Stomach (tissue), 9 donors: ENCODE measurements around the gene STIM2. TPM values are rescaled to one million over a fixed set of nuclear protein-coding genes. Genes with fewer than 3 reads are reported as not detected.

Source experiments
- DNase-seq, 2 donors: peaks; one replicate each; pipeline versions ENCODE4 v3.0.0 to v3.0.0-alpha.2; 2013 to 2019
- H3K27ac ChIP-seq, 5 donors: fragments of 200-600 bp in 4 of 5; sonication (generic) in 4 of 5; one replicate each; pipeline ENCODE4 v1.5.1; 2013 to 2019; ENCODE audit warnings: mild to moderate bottlenecking in 1 of 5, moderate library complexity in 1 of 5
- H3K27me3 ChIP-seq, 3 donors: fragments of 200-600 bp; sonication (generic); one replicate each; pipeline ENCODE4 v1.5.1; 2017 to 2019; ENCODE audit warnings: mixed run types in 1 of 3
- H3K36me3 ChIP-seq, 4 donors: fragments of 200-600 bp; sonication (generic); 1 replicate in 3 of 4; 2 replicates in 1 of 4; pipeline ENCODE4 v1.5.1; 2016 to 2019
- H3K4me1 ChIP-seq, 4 donors: fragments of 200-600 bp; sonication (generic); one replicate each; pipeline ENCODE4 v1.5.1; 2016 to 2019
- H3K4me3 ChIP-seq, 4 donors: fragments of 200-600 bp; sonication (generic) in 3 of 4; one replicate each; pipeline ENCODE4 v1.5.1; 2016 to 2019; ENCODE audit warnings: mild to moderate bottlenecking in 1 of 4
- H3K9me3 ChIP-seq, 4 donors: fragments of 200-600 bp; sonication (generic); one replicate each; pipeline ENCODE4 v1.5.1; 2016 to 2019
- CTCF ChIP-seq, 7 experiments: fragments of 450-650 bp in 4 of 7; fragments of 200-600 bp in 3 of 7; sonication (generic) in 3 of 7; IDR thresholded peaks; one replicate each; pipeline ENCODE4 v1.5.1; 2016 to 2019; ENCODE audit warnings: antibody characterized with exemption in 7 of 7, control low read depth in 2 of 7, mild to moderate bottlenecking in 1 of 7
- EP300 ChIP-seq: sonication (generic); formaldehyde crosslinking; IDR thresholded peaks from one replicate; pipeline ENCODE4 v1.6.1; 2017; ENCODE audit warnings: antibody characterized with exemption
- POLR2A ChIP-seq, 4 donors: fragments of 450-650 bp; IDR thresholded peaks; one replicate each; pipeline ENCODE4 v1.6.1; 2016; ENCODE audit warnings: antibody characterized with exemption in 4 of 4, control low read depth in 2 of 4, mild to moderate bottlenecking in 1 of 4, moderate library complexity in 1 of 4
- POLR2AphosphoS5 ChIP-seq, 3 donors: sonication (generic); formaldehyde crosslinking; IDR thresholded peaks; one replicate each; pipeline ENCODE4 v1.6.1; 2016; ENCODE audit warnings: antibody characterized with exemption in 3 of 3
- WGBS, 5 donors: extraction: QIAGEN DNeasy Blood & Tissue Kit in 3 of 5; methylation state at CpG; one replicate each; pipeline versions ENCODE4 v1.1.5 to v1.1.7; 2013 to 2018; 5-methylcytosine and 5-hydroxymethylcytosine counted together
- intact Hi-C: fragments of 100-400 bp; cut with DNase I; formaldehyde crosslinking; loops from one replicate; pipeline ENCODE4 v1.15.1; 2023; ENCODE audit warnings: low total_unique reads
- polyA plus RNA-seq, 3 donors: library from polyadenylated mRNA; stranded (reverse); fragments of 200-250 nt; gene quantifications; one replicate each; pipeline ENCODE4 v1.2.3, GENCODE V29; 2013
- total RNA-seq, 5 donors: library from RNA; depleted of rRNA; stranded (reverse); fragments of >200 nt; gene quantifications; one replicate each; pipeline versions ENCODE4 v1.1.0 to v1.2.3, GENCODE V29; 2014 to 2016
- donor health status: healthy with polysubstance abuse.
- donor health status: Bipolar disorder and iron deficiency.
- donor health status: healthy.

The STIM2 gene
- total and polyA plus RNA-seq, 8 donors: 4.4 to 32.7 (median 21.7) TPM

GRCh38 chr4:26984896-26985295 is 124.3 kb downstream of the STIM2 start:
- intact Hi-C loops: no loop called here
- 83 to 90% (median 87%) methylated on average over 3 of the region's 3 CpGs for WGBS, 5 donors
- H3K27ac ChIP-seq: no peak overlapping the region
- H3K27me3 ChIP-seq: no peaks in the 10 kb centered on the region
- H3K4me1 ChIP-seq: peaks cover 0 to 24% (median 14%) of the 10 kb centered on the region in 4 donors
- TF ChIP-seq EP300 (no peak), POLR2AphosphoS5 (IDR thresholded peaks at IDR 0.05) (no peak), CTCF (IDR thresholded peaks at IDR 0.05) (no peak), POLR2A (IDR thresholded peaks at IDR 0.05) (no peak)
- no peak for DNase-seq
- no peaks in the 10 kb centered on the region for H3K36me3 ChIP-seq
- H3K9me3 ChIP-seq: no peaks in the 10 kb centered on the region
- H3K4me3 ChIP-seq: no peak overlapping the region

- peak in 1 of 2 donors; percentile 32 for DNase-seq
- no peak for TF ChIP-seq CTCF (IDR thresholded peaks at IDR 0.05)
- no peak for TF ChIP-seq POLR2A (IDR thresholded peaks at IDR 0.05)
- no peak for TF ChIP-seq EP300
- no peak for TF ChIP-seq POLR2AphosphoS5 (IDR thresholded peaks at IDR 0.05)
- intact Hi-C loops: no loop called here
- Histone ChIP-seq H3K27ac (no peak overlapping the region), H3K4me3 (no peak overlapping the region), H3K36me3 (no peaks in the 10 kb centered on the region), H3K27me3 (no peaks in the 10 kb centered on the region), H3K4me1 (peaks cover 0 to 24% (median 14%) of the 10 kb centered on the region in 4 donors), H3K9me3 (no peaks in the 10 kb centered on the region)
- WGBS, 5 donors: 27 to 51% (median 38%) methylated on average over 3 of the region's 3 CpGs
Measured at GRCh38 chr4:26985873-26986272, 125.2 kb downstream of the STIM2 start.

- Histone ChIP-seq H3K9me3 (no peaks in the 10 kb centered on the region), H3K4me3 (no peak overlapping the region), H3K27me3 (no peaks in the 10 kb centered on the region), H3K27ac (no peak overlapping the region), H3K36me3 (no peaks in the 10 kb centered on the region), H3K4me1 (peaks cover 0 to 26% (median 14%) of the 10 kb centered on the region in 4 donors)
- no peak for TF ChIP-seq POLR2AphosphoS5 (IDR thresholded peaks at IDR 0.05)
- no peak for TF ChIP-seq POLR2A (IDR thresholded peaks at IDR 0.05)
- TF ChIP-seq CTCF (IDR thresholded peaks at IDR 0.05): no peak
- no peak for TF ChIP-seq EP300
- 92 to 97% (median 94%) methylated on average over 3 of the region's 3 CpGs for WGBS, 5 donors
- DNase-seq: no peak
- intact Hi-C loops: no loop called here
Measured at GRCh38 chr4:26987191-26987590, 126.5 kb downstream of the STIM2 start.

GRCh38 chr4:26991057-26991456 is 130.4 kb downstream of the STIM2 start:
- intact Hi-C loops: no loop called here
- H3K9me3 ChIP-seq: no peaks in the 10 kb centered on the region
- no peaks in the 10 kb centered on the region for H3K27me3 ChIP-seq
- peaks cover 0 to 31% (median 17%) of the 10 kb centered on the region in 4 donors for H3K4me1 ChIP-seq
- no peak overlapping the region for H3K4me3 ChIP-seq
- no peak overlapping the region for H3K27ac ChIP-seq
- H3K36me3 ChIP-seq: no peaks in the 10 kb centered on the region
- DNase-seq: no peak
- WGBS, 5 donors: 96 to 100% (median 97%) methylated on average over 3 of the region's 3 CpGs
- TF ChIP-seq EP300 (no peak), CTCF (IDR thresholded peaks at IDR 0.05) (no peak), POLR2AphosphoS5 (IDR thresholded peaks at IDR 0.05) (no peak), POLR2A (IDR thresholded peaks at IDR 0.05) (no peak)
